ENCODE data around the gene SLAMF1.

DNA sequence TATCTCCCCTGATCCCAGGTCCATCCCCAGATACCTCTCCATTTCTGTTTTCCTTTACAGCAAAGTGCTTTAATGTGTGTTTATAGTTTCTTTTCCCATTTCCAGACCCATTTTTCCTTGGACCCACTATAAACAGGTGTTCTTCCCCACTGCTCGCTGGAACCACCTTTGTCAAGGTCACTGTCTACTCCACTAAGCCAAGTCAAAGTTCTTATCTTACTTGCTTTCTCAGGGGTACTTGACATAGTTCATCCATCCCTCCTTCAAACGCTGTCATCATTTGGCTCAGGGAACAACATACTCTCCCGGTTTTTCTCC lies 8.3 kb downstream of the SLAMF1 start:
- TF ChIP-seq, protein P1, sequence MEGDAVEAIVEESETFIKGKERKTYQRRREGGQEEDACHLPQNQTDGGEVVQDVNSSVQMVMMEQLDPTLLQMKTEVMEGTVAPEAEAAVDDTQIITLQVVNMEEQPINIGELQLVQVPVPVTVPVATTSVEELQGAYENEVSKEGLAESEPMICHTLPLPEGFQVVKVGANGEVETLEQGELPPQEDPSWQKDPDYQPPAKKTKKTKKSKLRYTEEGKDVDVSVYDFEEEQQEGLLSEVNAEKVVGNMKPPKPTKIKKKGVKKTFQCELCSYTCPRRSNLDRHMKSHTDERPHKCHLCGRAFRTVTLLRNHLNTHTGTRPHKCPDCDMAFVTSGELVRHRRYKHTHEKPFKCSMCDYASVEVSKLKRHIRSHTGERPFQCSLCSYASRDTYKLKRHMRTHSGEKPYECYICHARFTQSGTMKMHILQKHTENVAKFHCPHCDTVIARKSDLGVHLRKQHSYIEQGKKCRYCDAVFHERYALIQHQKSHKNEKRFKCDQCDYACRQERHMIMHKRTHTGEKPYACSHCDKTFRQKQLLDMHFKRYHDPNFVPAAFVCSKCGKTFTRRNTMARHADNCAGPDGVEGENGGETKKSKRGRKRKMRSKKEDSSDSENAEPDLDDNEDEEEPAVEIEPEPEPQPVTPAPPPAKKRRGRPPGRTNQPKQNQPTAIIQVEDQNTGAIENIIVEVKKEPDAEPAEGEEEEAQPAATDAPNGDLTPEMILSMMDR (IDR thresholded peaks at IDR 0.05): no peak
- no peak for TF ChIP-seq POLR2A (IDR thresholded peaks at IDR 0.05)

Data from uterus (tissue), 2 donors.